NCI-H2227 treated with DMSO at 0.1 percent for 48 hours (cell line): ENCODE data around the gene TBC1D3I.
"Not testable (repeated sequence)": the region's sequence is repeated elsewhere in the genome, so short reads cannot be mapped to it uniquely, and the experiment has no call there.

Source experiments
- DNase-seq: peaks from one replicate; lab custom pipeline; 2025; lab: John Stamatoyannopoulos, UW

The TBC1D3I gene

GRCh38 chr17:36264470-36264869, at the start of gene TBC1D3I:
Gene TBC1D3I, minus strand, starts transcription at chr17:36264570. Its CDS starts 1,585 bp downstream, at chr17:36262985.
- DNase-seq: not testable (repeated sequence)

GRCh38 chr17:36295161-36295560, 30.8 kb upstream of the TBC1D3I start:
- DNase-seq: not testable (repeated sequence)

GRCh38 chr17:36289965-36290612, 25.7 kb upstream of the TBC1D3I start:
- DNase-seq: not testable (repeated sequence)

- DNase-seq: not testable (repeated sequence)
These were observed 19.8 kb upstream of the TBC1D3I start for GRCh38 chr17:36284219-36284618.

- not testable (repeated sequence) for DNase-seq
These were observed 18.9 kb upstream of the TBC1D3I start for GRCh38 chr17:36283256-36283655.

GRCh38 chr17:36242046-36242445, 22.3 kb downstream of the TBC1D3I start:
- DNase-seq: not testable (repeated sequence)

- DNase-seq: not testable (repeated sequence)
These were observed 34.7 kb downstream of the TBC1D3I start for GRCh38 chr17:36229644-36230043.

- not testable (repeated sequence) for DNase-seq
These were observed 41.4 kb downstream of the TBC1D3I start for GRCh38 chr17:36222967-36223366.

- not testable (repeated sequence) for DNase-seq
These were observed 42.7 kb downstream of the TBC1D3I start for GRCh38 chr17:36221581-36222100.

- DNase-seq: not testable (repeated sequence)
These were observed 43.4 kb downstream of the TBC1D3I start for GRCh38 chr17:36220737-36221580.

- not testable (repeated sequence) for DNase-seq
These were observed 44.8 kb downstream of the TBC1D3I start for GRCh38 chr17:36219556-36219955.

GRCh38 chr17:36215406-36216308, 48.7 kb downstream of the TBC1D3I start:
- DNase-seq: not testable (repeated sequence)

GRCh38 chr17:36214918-36215317, 49.5 kb downstream of the TBC1D3I start:
- DNase-seq: no peak

- no peak for DNase-seq
These were observed 50.7 kb downstream of the TBC1D3I start for GRCh38 chr17:36213695-36214094.

- no peak for DNase-seq
These were observed 51.4 kb downstream of the TBC1D3I start for GRCh38 chr17:36212966-36213365.

GRCh38 chr17:36212272-36212605, 52.1 kb downstream of the TBC1D3I start:
- DNase-seq: no peak

GRCh38 chr17:36211484-36212271, 52.7 kb downstream of the TBC1D3I start:
- DNase-seq: not testable (repeated sequence)

GRCh38 chr17:36210439-36211211, 53.7 kb downstream of the TBC1D3I start, which contains the start of gene CCL4L2:
Gene CCL4L2, plus strand, starts transcription at chr17:36211063.
- not testable (repeated sequence) for DNase-seq

GRCh38 chr17:36209575-36209974, 54.8 kb downstream of the TBC1D3I start:
- no peak for DNase-seq

GRCh38 chr17:36207383-36207782, 57.0 kb downstream of the TBC1D3I start:
- not testable (repeated sequence) for DNase-seq
